Motor neuron (in vitro differentiated cells): Measurements from ENCODE around the gene MRPS17. TPM values are rescaled to one million over a fixed set of nuclear protein-coding genes. Genes with fewer than 3 reads are reported as not detected.

Experiments
- ATAC-seq, 8 experiments: fragments of 200-7000 bp; cut with Tn5 transposase; replicated peaks in 6 of 8; 2 replicates each; pipeline ENCODE4 v1.8.0; 2021; ENCODE audit warnings: mild to moderate bottlenecking in 8 of 8, moderate library complexity in 8 of 8
- H3K27ac ChIP-seq, 2 donors: fragments of 250-450 bp; sonication (Bioruptor Pico); 2 replicates each; pipeline ENCODE4 v1.9.0; 2021; ENCODE audit warnings: antibody characterized with exemption in 2 of 2, mild to moderate bottlenecking in 2 of 2, moderate library complexity in 1 of 2
- H3K4me1 ChIP-seq, 2 donors: fragments of 250-450 bp; sonication (Bioruptor Pico); replicated peaks in 1 of 2; 2 replicates each; pipeline ENCODE4 v1.6.1; 2021; ENCODE audit warnings: antibody characterized with exemption in 2 of 2, mild to moderate bottlenecking in 2 of 2, moderate library complexity in 1 of 2
- H3K4me3 ChIP-seq, 5 donors: fragments of 250-450 bp; sonication (Bioruptor Pico); 2 replicates each; pipeline ENCODE4 v1.9.0; 2021; ENCODE audit warnings: antibody characterized with exemption in 5 of 5, mild to moderate bottlenecking in 5 of 5, moderate library complexity in 4 of 5
- WGBS, 10 experiments: fragments of 450-650 bp; shearing (Covaris generic); methylation state at CpG; one replicate each; pipeline ENCODE4 v1.0.0; 2022; 5-methylcytosine and 5-hydroxymethylcytosine counted together
- in situ Hi-C, 9 experiments: fragments of 400-800 bp; cut with MboI; loops; one replicate each; pipeline ENCODE4 v1.15.0; 2021; ENCODE audit warnings: low sequenced_read_pairs in 9 of 9, low pct_unique_long_range_greater_than_20kb in 2 of 9; ENCODE audit not compliant: unreplicated experiment in 9 of 9
- total RNA-seq, 8 experiments: library from RNA; unstranded; fragments of 300-600 nt; gene quantifications; 2 replicates each; pipeline versions ENCODE4 v1.2.3 to v1.2.4, GENCODE V29; 2022

The MRPS17 gene
- total RNA-seq, 8 experiments from 2014 or later, result 11.8 to 24.6 (median 17.1) TPM

GRCh38 chr7:55962014-55962413, 10.3 kb downstream of the MRPS17 start:
- Histone ChIP-seq H3K4me1 (peaks cover 6 to 10% of the 10 kb centered on the region in 2 donors), H3K27ac (no peak overlapping the region), H3K4me3 (no peak overlapping the region)
- 17 to 67% (median 57%) methylated on average over 1 to 3 of the region's 3 CpGs; no CpG with 5 or more reads in 5 of the 10 experiments for WGBS, 10 experiments
- ATAC-seq, result no peak
- in situ Hi-C loops, result loop anchor here in 2 of 9 experiments (25.0 kb wide), 1 partner anchor 325 kb away; no protein-coding TSS in a partner anchor

DNA sequence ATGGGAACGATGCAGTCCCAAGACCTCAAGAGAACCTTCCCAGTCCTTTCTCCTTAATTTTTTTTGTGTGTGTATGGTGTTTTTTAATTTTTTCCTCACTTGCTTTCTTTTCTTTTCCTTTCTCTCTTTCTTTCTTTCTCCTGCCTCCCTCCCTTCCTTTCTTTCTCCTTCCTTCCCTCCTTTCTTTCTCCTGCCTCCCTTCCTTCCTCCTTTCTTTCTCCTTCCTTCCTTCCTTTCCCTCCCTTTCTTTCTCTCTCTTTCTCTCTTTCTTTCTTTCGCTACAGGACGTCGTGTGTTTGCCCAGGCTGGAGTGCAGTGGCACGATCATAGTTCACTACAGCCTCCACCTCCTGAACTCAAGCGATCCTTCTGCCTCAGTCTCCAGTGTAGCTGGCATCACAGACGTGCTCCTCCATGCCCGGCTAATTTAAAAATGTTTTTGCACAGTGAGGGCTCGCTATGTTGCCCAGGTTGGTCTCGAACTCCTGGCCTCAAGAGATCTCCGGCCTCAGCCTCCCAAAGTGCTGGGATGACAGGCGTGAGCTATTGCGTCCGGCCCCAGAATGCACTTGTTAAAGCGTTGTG, 12.0 kb downstream of the MRPS17 start:
- Histone ChIP-seq H3K4me1 (peaks cover 6 to 10% of the 10 kb centered on the region in 2 donors), H3K4me3 (peak overlapping the region in 4 of 5 donors; percentile 81 to 94 (median 88)), H3K27ac (peak overlapping the region in 1 of 2 donors; percentile 96)
- in situ Hi-C loops, result loop anchor here in 2 of 9 experiments (25.0 kb wide), 1 partner anchor 326 kb away; no protein-coding TSS in a partner anchor
- no peak for ATAC-seq
- 47 to 96% (median 80%) methylated on average over 3 to 14 of the region's 15 CpGs for WGBS, 10 experiments

GRCh38 chr7:55964261-55965099, 12.8 kb downstream of the MRPS17 start, which contains the start of gene NIPSNAP2:
Gene NIPSNAP2, plus strand, starts transcription at chr7:55964585. Its CDS starts 25 bp downstream, at chr7:55964610.
- H3K27ac ChIP-seq, result peak within 1 kb of the TSS; percentile 88 to 96
- 0 to 20% methylated on average over 1 to 3 of the region's 105 CpGs; no CpG with 5 or more reads in 8 of the 10 experiments for WGBS, 10 experiments
- in situ Hi-C loops, result loop anchor here in 2 of 9 experiments (25.0 kb wide), 1 partner anchor 327 kb away; no protein-coding TSS in a partner anchor
- peak within 1 kb of the TSS; percentile 72 to 94 (median 84) for H3K4me3 ChIP-seq
- ATAC-seq, result peak; percentile 77 to 94 (median 90)
- peaks cover 6 to 10% of the 10 kb centered on the region in 2 donors for H3K4me1 ChIP-seq

- H3K4me3 ChIP-seq, result peak overlapping the region; percentile 72 to 94 (median 84)
- peak overlapping the region; percentile 88 to 96 for H3K27ac ChIP-seq
- 0 to 17% (median 4%) methylated on average over 2 to 13 of the region's 14 CpGs; no CpG with 5 or more reads in 1 of the 10 experiments for WGBS, 10 experiments
- in situ Hi-C loops, result loop anchor here in 2 of 9 experiments (25.0 kb wide), 1 partner anchor 328 kb away; no protein-coding TSS in a partner anchor
- peaks cover 6 to 10% of the 10 kb centered on the region in 2 donors for H3K4me1 ChIP-seq
- ATAC-seq, result no peak
These were observed 13.4 kb downstream of the MRPS17 start for GRCh38 chr7:55965100-55965470.

- peak in 3 of 8 experiments; percentile 1 to 6 (median 2) for ATAC-seq
- peaks cover 6 to 10% of the 10 kb centered on the region in 2 donors for H3K4me1 ChIP-seq
- 23 to 100% (median 93%) methylated on average over 2 to 5 of the region's 13 CpGs; no CpG with 5 or more reads in 1 of the 10 experiments for WGBS, 10 experiments
- H3K27ac ChIP-seq, result no peak overlapping the region
- H3K4me3 ChIP-seq, result peak overlapping the region in 3 of 5 donors; percentile 72 to 94 (median 91)
- in situ Hi-C loops, result loop anchor here in 2 of 9 experiments (25.0 kb wide), 1 partner anchor 329 kb away; no protein-coding TSS in a partner anchor
These were observed 14.2 kb downstream of the MRPS17 start for GRCh38 chr7:55965805-55966421.

- ATAC-seq, result no peak
- WGBS, 10 experiments, result 80 to 100% (median 87%) methylated on average over 1 to 5 of the region's 6 CpGs; no CpG with 5 or more reads in 1 of the 10 experiments
- in situ Hi-C loops, result loop anchor here in 2 of 9 experiments (25.0 kb wide), 1 partner anchor 330 kb away; no protein-coding TSS in a partner anchor
- H3K27ac ChIP-seq, result no peak overlapping the region
- H3K4me1 ChIP-seq, result peaks cover 6 to 10% of the 10 kb centered on the region in 2 donors
- H3K4me3 ChIP-seq, result no peak overlapping the region
These were observed 15.2 kb downstream of the MRPS17 start for GRCh38 chr7:55966851-55967250.

DNA sequence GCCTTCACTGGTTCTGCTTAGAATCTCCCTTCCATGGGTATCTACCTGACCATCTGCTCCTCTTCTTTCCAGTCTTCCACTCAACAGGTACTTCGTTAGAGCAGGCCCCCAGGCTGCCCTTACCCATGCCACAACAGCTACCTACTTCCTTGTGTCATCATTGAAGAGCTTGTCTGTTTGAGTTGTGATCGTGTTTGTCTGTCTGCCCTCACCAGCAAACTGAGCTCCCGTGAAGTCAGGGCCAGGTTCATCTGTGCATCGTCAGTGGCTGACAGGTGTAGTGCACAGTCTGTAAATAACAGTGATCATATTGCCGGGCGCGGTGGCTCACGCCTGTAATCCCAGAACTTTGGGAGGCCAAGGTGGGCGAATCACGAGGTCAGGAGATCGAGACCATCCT, 17.7 kb downstream of the MRPS17 start:
- in situ Hi-C loops, result loop anchor here in 2 of 9 experiments (25.0 kb wide), 1 partner anchor 332 kb away; no protein-coding TSS in a partner anchor

GRCh38 chr7:55970561-55970960, 18.9 kb downstream of the MRPS17 start:
- H3K4me1 ChIP-seq, result peaks cover 4% of the 10 kb centered on the region in 2 donors
- H3K4me3 ChIP-seq, result no peak overlapping the region
- 85 to 100% (median 100%) methylated on average over 1 to 7 of the region's 7 CpGs; no CpG with 5 or more reads in 3 of the 10 experiments for WGBS, 10 experiments
- no peak for ATAC-seq
- H3K27ac ChIP-seq, result no peak overlapping the region
- in situ Hi-C loops, result loop anchor here in 2 of 9 experiments (25.0 kb wide), 1 partner anchor 333 kb away; no protein-coding TSS in a partner anchor

More for the DNA sequence above, 17.7 kb downstream of the MRPS17 start:
- 65 to 100% (median 98%) methylated on average over 1 to 4 of the region's 11 CpGs; no CpG with 5 or more reads in 6 of the 10 experiments for WGBS, 10 experiments
- no peak overlapping the region for H3K27ac ChIP-seq
- ATAC-seq, result no peak
- H3K4me3 ChIP-seq, result no peak overlapping the region
- H3K4me1 ChIP-seq, result peaks cover 6% of the 10 kb centered on the region in 2 donors

DNA sequence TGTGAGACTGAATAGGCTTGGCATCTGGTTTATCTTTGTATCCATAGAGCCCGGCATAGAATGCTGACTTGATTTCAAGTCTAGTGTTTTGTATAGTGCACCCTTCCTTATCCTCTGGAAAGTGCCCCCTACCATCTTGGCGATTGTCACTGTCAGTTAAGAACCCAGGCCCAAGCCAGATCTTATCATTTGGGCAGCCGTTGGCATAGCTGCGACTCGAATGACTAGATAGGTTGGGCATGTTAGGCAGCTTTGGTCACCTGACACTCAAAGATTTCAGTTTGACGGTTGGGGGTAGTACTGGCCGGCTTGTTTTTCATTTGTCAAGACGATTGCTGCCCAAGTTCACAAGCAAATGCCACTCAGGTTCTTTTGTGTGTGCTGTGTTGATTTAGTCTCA, 19.3 kb downstream of the MRPS17 start:
- Histone ChIP-seq H3K4me1 (no peaks in the 10 kb centered on the region), H3K4me3 (no peak overlapping the region), H3K27ac (no peak overlapping the region)
- WGBS, 10 experiments, result 0 to 92% (median 87%) methylated on average over 1 to 8 of the region's 8 CpGs; no CpG with 5 or more reads in 2 of the 10 experiments
- ATAC-seq, result peak in 1 of 8 experiments; percentile 53
- in situ Hi-C loops, result loop anchor here in 2 of 9 experiments (25.0 kb wide), 1 partner anchor 334 kb away; no protein-coding TSS in a partner anchor

DNA sequence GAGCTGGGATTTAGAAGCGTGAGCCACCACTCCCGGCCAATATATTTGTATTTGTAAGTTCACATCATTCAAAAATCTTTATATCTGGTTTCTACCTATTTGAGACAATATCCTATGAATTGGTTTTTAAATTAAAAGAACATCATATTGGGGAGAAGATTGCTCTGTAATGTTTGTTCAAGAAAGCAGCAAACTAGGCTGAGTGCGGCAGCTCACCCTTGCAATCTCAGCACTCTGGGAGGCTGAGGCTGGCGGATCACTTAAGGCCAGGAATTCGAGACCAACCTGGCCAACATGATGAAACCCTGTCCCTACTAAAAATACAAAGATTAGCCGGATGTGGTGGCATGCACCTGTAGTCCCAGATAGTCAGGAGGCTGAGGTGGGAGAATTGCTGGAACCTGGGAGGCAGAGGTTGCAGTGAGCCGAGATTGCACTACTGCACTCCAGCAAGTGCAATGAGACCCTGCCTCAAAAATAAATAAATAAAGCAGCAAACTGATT, 22.1 kb downstream of the MRPS17 start:
- no peak overlapping the region for H3K4me3 ChIP-seq
- 74 to 100% (median 94%) methylated on average over 1 to 4 of the region's 7 CpGs; no CpG with 5 or more reads in 3 of the 10 experiments for WGBS, 10 experiments
- in situ Hi-C loops, result loop anchor here in 2 of 9 experiments (25.0 kb wide), 1 partner anchor 336 kb away; no protein-coding TSS in a partner anchor
- no peak overlapping the region for H3K27ac ChIP-seq
- H3K4me1 ChIP-seq, result peaks cover 0 to 12% of the 10 kb centered on the region in 2 donors
- ATAC-seq, result no peak

- in situ Hi-C loops, result no loop called here
- H3K27ac ChIP-seq, result no peak overlapping the region
- peak in 6 of 8 experiments; percentile 32 to 92 (median 58) for ATAC-seq
- peaks cover 0 to 12% of the 10 kb centered on the region in 2 donors for H3K4me1 ChIP-seq
- H3K4me3 ChIP-seq, result no peak overlapping the region
- 33 to 100% (median 78%) methylated on average over 1 to 5 of the region's 7 CpGs; no CpG with 5 or more reads in 3 of the 10 experiments for WGBS, 10 experiments
These were observed 24.4 kb downstream of the MRPS17 start for GRCh38 chr7:55975988-55976633.
